ENCODE data around the gene RNF220.
A peak's percentile ranks its signal among the peaks of the same experiment; 100 is the strongest.
"Not testable (repeated sequence)": the region's sequence is repeated elsewhere in the genome, so short reads cannot be mapped to it uniquely, and the experiment has no call there.

RNF220 gene

DNA sequence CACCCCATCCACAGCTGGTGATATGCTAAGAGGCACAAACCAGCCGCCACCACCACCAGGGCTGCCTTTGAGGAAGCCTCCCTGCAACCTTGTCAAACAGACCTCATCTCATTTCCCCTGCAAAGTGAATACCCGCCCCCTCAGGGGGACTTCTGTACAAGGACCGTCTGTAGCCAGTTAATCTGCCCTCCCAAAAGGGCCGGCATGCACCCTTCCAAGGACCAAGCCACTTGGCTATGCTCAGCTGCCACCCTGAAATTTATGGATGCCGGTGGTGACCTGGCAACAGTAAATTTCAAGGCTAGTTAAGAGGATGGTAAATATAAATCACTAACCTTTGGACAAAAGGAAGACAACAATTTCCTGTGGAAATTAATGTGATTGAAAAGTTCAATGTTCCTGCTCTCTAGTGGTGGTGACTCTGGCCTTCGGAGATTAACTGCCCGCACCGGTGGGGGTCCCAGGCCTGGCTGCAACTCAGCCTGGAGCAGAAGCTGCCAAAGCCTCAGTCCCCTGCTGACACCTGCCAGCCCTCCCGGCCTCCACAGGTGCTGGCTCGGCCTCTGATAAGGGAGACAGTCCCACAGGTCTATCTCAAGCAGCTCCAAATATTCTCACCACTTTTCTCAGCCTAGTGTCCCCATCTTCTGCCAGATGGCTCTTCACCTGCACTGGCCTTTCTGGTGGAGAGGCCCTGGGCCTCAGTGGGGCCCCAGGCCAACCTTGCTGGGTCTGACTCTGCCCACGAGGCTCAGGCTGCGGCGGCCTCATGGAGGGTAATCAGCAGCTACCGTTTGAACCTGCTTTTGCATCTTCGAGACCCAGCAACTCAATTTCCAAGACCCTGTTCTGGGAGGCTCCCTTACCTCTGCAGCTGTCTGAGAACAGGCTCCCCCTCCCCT, 257.0 kb downstream of the RNF220 start:
- FAIRE-seq = peak; percentile 13

DNA sequence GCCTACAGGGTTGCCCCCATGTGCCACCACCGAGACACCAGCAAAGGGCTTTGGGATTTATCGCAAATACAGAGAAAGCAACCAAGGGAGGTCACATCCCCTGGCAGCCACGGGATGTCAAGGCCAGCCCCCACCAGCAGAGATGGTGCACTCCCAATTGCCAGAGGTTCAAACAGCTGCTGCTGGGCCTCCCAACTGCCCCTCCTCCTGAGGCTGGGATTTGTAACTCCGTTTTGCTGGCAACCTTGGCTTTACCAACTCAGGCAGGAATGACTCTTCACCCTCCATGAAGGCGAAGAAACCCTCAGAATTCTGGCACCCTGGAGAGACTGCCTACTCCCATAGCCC, 257.6 kb downstream of the RNF220 start:
- no peak for FAIRE-seq

DNA sequence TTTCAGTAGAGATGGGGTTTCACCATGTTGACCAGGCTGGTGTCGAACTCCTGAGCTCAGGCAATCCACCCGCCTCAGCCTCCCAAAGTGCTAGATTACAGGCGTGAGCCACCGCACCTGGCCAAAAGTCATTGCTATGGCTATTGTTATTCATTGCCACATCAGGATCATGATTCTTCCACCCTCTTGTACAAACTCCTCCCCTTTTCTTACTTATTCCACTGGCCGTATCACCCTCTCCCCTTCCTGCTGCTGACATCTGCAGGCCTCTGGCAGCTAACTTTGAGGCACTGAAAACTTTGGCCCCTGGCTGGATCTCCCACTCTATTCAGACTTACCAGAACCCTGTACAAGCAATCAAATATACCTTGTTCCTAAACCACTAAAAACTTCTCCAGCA, 258.4 kb downstream of the RNF220 start:
- FAIRE-seq = no peak

DNA sequence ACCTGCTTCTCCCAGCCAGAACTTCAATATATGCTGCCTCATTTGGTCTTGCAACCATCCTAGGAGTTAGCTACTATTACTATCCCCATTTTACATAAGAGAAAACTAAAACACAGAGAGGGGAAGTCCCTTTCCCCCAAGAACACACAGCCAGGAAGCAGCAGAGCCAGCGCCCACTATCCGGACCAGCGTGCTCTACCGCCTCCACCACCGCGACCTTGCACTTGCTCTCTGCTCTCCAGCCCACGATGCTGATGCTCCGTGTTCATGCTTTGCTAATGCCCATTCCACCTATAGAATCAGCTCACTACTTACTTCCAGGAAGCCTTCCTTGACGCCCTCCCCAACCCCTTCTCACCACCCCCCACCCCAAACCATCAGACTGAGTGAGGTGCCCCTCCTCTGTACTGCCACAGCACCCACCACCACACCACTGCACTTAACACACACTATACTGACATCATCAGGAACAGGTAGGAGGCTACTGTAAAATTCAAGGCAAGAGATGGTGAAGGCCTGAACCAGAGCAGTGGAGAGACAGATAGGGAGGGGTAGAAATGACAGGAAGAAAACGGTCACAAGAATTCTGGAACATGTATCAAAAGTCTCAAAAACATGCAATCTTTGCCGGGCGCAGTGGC, 259.8 kb downstream of the RNF220 start:
- no peak for FAIRE-seq

DNA sequence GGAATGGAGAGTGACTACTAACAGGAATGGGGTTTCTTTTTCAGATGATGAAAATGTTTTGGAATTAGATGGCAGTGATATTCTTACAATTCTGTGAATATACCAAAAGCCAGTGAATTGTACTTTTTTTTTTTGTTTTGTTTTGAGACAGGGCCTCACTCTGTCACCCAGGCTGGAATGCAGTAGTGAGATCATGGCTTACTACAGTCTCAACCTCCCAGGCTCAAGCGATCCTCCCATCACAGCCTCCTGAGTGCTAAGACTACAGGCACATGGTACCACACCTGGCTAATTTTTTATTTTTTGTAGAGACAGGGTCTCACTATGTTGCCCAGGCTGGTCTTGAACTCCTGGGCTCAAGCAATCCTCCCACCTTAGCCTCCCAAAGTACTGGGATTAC, 261.7 kb downstream of the RNF220 start:
- FAIRE-seq = not testable (repeated sequence)

DNA sequence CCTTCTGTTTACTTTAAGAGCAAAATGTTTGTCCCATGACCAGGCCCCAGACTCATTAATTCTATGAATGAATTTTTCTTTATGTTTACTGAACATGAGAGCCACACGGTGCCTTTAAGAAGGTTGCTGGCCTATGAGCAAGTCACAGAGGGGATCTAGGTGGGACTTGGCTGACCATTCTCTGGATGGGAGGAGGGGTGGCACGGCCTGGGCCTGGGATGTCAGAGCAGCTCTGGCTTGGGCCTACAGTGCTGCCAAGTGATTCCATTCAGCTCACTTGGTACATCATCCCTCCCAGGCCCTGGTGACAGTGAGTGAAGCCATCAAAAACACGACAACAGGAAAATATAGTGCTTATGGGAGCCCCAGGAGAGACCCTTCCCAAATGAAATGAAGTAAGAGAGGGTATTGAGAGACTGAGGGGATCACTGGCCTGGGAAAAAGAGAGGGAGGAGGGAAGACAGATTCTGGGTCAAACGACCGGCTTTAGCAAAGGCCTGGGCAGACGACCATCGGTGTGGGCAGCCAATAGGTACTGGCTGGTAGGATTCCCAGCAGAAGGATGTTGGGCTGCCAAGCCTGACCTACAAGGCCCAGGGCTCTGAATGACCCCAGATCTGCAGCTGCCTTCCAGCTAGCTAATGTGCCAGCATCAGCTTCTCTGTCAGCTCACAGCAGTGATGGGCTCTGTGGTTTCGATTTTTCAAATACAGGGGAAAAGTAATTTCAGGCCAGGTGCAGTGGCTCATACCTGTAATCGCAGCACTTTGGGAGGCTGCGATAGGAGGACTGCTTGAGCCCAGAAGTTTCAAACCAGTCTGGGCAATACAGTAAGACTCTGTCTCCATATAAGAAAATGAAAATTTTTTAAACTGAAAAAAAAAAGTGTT, 265.9 kb downstream of the RNF220 start:
- no peak for FAIRE-seq

DNA sequence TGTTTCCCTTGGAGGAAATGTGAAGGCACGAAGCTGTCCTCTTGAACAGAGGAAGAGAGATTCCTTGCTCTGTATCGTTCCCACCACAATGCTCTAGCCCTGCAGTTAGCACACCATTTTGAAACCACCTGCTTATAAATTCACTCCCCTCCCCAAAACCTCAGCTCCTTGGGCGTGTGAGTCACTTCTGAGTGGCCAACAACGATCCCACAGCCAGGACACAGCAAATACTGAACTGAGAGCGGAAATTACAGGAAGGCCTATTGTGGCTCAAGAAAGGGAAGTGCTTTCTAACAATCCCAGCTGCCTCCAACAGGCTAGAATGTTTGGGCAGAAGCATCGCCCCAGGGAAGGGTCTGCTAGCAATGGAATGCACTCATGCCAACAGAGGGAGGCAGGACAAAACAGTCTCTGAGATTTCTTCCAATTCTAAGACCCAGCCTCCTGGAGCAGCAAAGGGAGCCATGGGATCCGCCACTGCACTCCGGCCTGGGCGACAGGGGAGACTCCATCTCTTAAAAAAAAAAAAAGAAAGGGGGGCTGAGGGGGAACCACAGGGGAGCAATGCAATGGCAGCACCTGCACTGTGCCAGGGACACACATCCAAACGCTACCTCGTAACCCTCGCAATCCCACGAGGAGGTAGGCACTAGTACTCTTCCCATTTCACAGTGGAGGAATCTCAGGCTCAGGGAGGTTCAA, 267.4 kb downstream of the RNF220 start:
- FAIRE-seq = no peak

DNA sequence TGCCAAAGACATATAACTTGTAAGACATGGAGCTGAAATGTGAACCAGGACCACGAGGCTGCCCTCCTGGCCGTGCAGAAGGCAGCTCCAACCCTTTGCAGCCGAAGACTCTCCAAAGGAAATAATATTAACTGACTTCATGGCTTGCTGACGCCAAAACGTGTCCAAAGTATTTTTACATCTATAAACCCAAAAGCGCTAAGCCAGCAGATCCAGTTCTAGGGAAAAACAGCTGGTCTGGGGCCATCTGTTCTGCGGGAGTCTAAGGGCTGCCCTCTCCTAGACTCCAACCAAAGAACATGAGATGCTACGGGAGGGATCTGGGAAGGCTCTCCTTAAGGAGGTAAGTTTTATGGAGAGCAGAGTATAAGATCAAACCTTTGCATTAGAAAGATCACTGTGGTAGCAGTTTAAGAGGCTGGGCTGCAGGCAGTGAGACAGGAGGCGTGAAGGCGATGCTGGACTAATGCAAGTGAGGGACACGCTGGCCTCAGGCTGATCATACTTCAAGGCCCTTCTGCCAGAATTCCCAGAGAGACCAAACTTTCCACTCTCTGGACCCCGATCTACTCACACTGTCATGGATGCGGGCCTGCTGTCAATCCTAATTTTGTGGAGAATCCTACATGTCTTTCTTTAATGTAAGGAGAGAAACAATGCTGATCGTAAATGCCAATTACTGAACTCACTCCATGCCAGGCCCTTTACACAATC, 268.1 kb downstream of the RNF220 start:
- no peak for FAIRE-seq

DNA sequence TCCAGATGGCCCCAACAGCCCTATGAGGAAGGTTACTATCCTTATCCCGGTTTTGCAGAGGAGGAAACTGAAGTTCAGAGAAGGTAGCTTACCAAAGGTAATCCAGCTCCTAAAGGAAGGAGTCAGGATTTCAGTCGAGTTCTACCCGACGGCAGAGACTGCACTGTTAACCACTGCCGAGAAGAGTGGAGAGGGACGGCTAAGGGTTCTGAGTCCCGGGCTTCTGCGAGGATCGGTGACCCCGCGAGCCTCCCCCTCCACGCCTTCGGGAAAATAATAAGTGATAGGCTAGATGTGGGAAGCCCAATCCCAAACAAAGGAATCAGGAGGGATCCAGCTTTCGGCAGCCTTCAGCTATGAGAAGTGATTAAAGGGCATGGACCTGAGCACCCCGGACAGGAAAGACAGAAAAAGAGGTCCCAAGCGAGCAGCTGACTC, 268.6 kb downstream of the RNF220 start:
- no peak for FAIRE-seq

DNA sequence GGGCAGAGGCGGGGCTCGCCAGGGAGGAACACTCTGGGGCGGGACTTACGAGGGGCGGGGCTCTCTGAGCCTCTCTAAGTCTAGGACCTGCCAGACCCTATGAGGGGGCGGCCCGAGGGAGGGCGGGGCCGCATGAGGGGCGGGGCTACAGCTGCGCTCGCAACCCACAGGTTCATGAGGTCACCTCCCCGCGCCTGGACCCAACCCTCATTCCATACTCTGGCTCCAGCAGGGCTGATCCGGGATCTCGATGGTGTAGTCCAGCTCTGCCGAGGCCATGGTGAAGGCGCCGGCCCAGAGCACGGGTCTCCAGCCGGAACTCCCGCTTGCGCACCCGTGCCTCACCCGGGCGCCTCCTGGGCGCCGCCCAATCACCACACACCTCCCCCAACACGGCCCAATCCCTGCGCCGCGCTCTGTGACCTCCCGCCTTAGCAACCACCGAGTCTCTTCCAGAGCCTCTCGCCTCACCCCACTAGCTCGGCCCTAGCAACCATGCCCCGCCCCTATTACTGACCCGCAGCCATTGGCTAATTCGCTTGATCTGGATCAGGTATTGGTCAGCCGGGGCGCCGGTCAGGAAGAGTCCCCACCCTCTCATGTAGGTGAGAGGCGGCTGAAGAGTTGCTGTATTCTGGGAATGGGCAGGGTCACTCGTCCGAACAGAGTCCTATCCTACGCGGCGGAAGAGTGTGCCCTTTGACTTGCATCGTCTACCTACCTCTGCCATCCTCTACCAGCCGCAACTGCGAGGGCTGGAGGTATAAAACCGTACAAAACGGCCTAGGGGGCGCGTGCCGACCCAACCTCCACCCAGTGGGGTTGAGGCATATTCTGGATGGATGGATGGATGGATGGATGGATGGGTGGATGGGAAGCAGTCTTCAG, 269.3 kb downstream of the RNF220 start, which contains the start of the genes ARMH1 and TMEM53:
Gene ARMH1, plus strand, starts transcription at position 602 of the 888 bp plus-strand sequence. CDS start 14,984 bp downstream, outside the sequence.
Gene TMEM53, minus strand, starts transcription at position 369 of the 888 bp plus-strand sequence. Its CDS starts 90 bp downstream, at position 279.
- FAIRE-seq = no peak

DNA sequence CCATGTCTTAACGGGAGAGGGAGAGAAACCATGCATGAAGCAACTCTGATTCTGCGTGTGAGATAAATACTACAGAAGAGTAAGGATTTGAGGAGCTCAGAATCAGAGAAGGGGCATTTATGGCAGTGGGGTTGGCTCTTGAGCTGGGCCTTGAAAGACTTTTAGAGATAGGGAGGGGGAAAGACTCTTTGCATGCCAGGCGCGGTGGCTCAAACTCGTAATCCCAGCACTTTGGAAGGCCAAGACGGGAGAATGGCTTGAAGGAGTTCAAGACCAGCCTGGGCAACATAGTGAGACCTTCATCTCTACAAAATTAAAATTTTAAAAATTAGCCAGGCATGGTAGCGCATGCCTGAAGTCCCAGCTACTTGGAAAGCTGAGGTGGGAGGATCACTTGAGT, 270.1 kb downstream of the RNF220 start:
- FAIRE-seq = no peak

DNA sequence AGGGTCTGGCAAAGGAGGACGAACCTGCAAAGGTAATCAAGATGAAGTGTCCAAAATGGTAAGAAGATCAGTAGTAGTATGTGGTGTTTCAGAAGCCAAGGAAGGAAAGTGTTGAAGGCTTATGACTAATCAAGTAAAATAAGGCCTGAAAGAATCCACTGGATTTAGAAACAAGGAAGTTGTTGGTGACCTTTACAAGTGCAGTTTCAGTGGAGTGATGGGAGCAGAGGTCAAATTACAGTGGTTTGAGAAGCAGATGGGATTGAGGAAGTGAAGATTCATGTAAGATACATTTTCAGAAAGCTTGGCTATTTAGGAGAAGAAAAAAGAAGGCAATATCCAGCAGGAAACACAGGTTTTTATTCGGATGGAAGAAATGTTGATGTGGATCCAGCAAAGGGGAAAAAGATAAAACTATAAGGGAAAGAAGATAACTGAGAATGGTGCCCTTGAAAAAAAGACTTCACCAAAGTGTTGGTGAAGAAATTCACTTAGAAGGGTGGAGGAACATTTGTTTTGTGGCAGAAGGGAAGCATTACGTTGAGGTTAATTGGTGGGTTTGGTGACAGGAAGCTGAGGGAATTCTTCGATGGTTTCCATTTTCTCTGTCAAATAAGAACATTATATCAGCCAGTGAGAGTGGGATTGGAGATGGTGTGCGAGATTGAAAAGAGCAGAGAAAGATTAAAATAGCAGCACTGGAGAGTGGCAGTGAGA, 271.6 kb downstream of the RNF220 start:
- FAIRE-seq = no peak

DNA sequence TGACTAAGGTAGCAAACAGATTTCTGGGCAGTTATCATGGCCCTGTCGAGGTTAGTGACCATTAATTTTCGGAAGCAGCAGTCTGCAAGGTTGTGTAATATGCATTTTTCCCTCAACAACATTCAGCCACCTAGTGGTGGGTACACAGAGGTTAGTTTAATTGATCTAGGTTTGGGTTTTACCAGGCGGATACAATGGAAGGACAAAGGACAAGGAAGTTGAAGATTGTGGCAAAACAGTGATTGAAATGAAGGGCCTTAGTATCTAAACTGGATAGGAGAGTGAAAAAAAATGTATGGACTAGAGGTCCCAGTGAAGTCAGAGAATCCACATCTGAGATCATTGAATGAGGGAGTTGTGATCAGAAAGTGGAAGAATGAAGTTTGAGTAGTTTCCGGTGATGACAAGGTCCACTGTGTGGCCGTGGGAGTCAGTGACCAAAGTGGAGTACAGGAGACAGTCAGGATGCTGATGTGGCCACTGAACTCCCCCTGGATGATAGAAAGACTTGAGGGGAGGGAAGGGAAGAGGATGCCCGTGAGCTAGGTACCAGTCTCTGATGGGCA, 272.2 kb downstream of the RNF220 start:
- no peak for FAIRE-seq

DNA sequence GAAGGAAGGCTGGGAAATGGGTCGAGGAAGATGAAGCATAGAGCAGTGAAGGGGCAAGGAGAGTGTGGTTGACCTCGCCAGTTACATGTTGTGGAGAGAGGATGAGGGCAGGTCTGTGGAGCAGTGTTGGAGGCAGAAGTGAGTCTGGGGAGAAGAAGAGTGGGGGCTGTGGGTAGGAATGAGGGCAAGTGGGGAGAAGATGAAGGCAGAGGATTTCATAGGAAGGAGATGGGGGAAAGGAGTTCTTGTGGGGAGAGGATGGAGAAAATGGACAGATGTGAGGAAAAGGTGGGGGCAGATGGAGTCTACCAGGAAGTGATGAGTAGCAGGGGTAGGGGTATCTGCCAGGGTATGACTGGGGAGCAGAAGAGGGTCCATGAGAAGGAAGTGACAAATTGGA, 273.1 kb downstream of the RNF220 start:
- no peak for FAIRE-seq

DNA sequence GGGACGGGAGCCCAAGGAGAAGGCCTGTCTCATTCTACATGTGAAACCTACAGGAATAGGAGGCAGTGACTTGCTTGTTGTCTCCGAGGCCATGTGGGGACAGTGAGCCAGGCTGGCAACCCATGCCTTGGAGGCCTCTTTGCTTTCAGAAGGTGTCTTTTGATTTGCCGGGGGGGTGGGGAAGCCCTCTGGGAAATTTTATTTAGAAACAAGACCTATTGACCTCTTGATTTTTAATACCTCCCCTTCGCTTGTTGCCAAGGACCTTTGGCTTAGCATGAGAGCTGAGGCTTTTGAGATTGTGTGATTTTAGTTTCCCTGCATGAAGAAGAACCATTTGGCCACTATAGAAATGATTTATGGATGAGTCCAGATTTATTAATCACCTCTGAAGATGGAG, 273.6 kb downstream of the RNF220 start:
- FAIRE-seq = no peak

DNA sequence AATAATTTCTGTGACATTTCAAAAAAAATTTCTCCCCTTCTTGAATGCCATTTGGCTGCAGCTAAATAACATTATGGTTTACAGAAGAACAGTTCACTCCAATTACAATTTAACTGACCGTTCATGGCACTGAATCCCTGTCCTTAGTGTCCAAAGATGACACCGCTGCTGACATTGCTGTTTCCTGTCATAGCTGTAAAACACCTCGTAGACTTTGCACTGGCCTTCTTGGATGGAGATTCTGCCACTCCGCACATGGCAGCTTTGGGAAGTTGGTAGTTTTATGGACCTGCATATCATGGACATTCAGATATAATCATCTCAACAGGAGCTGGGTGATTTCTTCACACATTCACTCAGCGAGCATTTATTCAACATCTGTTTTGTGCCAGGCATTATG, 274.4 kb downstream of the RNF220 start:
- no peak for FAIRE-seq

DNA sequence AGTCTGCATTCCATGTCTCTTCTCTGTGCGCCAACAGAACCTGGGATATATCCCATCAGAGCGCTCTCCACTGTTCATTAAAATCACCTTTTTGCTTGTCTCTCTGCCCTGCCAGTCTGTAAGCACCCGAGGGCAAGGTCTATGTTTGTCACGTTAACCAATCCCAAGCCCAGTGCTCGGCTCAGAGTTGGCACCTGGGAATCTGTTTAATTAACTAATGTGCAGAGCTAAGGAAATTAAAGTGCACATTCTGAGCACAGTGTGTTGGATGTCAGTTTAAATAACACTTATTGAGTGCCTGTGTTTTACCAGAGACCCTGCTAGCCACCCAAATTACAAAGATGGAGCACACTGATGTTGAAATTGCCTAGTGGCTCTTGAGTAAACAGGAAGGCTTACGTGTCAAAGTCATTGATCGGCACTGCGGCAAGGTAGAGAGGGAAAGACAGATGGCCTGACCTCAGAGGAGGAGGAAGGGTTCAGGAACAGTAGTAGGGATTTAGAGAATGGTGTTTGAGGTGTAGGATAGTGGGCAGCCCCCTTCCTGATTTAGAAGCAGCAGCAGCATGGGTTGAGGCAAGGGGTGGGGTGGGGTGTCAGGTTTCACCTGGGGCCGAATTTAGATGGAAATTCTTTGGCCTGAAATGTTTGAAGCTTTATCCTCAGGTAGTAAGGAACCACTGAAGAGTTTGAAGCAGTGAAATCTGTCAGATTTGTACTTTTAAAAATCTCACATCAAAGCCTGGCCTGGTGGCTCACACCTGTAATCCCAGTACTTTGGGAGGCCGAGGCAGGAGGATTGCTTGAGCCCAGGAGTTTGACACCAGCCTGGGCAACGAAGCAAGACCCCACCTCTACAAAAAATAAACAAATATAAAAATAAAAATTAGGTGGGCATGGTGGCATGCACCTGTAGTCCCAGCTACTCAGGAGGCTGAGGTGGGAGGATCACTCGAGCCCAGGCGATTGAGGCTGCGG, 277.1 kb downstream of the RNF220 start:
- FAIRE-seq = no peak

DNA sequence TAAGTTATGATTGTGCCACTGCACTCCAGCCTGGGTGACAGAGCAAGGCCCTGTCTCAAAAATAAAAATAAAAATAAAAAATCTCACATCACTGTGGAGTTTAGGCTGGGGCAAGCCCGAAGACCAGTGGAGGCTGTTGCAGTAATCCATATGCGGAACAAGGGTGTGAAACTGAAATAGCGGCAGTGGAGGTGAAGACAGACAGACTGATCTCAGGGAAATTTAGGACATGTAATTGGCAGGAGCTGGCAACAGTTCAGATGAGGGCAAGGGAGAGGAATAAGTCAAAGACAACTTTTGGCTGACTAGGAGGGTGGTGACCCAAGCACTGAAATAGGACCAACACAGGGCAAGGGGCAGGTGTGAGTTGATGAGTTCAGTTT, 277.8 kb downstream of the RNF220 start:
- no peak for FAIRE-seq

Measured in islet of Langerhans (tissue), 1 donor.